ENCODE data around the gene OTUB2.

DNA sequence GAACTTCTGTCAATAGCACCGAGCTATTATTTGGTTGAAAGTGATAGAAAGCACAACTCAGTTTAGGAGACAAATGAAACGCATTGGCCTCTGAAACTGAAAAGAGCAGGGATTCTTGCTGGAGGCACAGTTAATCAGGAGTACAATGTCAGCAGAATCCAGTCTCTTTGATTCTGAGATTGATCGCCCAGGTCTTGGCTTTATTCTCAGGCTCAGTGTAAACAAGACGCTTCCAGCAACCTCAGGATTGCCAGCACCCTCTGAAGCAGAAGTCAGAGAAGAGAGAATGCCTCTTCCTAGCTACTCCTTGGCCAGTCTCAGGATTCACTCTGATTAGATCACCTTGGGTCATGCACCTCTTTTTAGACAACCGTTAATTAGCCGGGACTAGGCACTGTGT is 11.8 kb upstream of the OTUB2 start:
- TF ChIP-seq, protein P1, sequence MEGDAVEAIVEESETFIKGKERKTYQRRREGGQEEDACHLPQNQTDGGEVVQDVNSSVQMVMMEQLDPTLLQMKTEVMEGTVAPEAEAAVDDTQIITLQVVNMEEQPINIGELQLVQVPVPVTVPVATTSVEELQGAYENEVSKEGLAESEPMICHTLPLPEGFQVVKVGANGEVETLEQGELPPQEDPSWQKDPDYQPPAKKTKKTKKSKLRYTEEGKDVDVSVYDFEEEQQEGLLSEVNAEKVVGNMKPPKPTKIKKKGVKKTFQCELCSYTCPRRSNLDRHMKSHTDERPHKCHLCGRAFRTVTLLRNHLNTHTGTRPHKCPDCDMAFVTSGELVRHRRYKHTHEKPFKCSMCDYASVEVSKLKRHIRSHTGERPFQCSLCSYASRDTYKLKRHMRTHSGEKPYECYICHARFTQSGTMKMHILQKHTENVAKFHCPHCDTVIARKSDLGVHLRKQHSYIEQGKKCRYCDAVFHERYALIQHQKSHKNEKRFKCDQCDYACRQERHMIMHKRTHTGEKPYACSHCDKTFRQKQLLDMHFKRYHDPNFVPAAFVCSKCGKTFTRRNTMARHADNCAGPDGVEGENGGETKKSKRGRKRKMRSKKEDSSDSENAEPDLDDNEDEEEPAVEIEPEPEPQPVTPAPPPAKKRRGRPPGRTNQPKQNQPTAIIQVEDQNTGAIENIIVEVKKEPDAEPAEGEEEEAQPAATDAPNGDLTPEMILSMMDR (IDR thresholded peaks at IDR 0.05 in 4 of 5, conservative IDR thresholded peaks at IDR 0.05 in 1 of 5): no peak
- TF ChIP-seq POLR2A (IDR thresholded peaks at IDR 0.05): no peak
